HepG2 (cell line): ENCODE results near the gene MXD1. TPM values are rescaled to one million over a fixed set of nuclear protein-coding genes. Genes with fewer than 3 reads are reported as not detected.

ENCODE experiments used
- AHR ChIP-seq: IDR thresholded peaks from 2 replicates; pipeline ENCODE4 v1.6.1; 2018; ENCODE audit warnings: missing genetic modification reagents, missing compliant biosample characterization
- ARNT ChIP-seq: fragments of 450-650 bp; IDR thresholded peaks from 2 replicates; pipeline ENCODE4 v1.6.1; 2017
- DMAP1 ChIP-seq: IDR thresholded peaks from 2 replicates; pipeline ENCODE4 v1.6.1; 2016
- GABPB1 ChIP-seq: IDR thresholded peaks from 2 replicates; pipeline ENCODE4 v1.6.1; 2016; ENCODE audit warnings: mild to moderate bottlenecking, missing genetic modification reagents, moderate library complexity, missing compliant biosample characterization
- HNF1B ChIP-seq: sonication (generic); formaldehyde crosslinking; IDR thresholded peaks from 2 replicates; pipeline ENCODE4 v1.5.1; 2020; ENCODE audit warnings: mild to moderate bottlenecking, moderate library complexity, missing genetic modification reagents
- KDM2A ChIP-seq: sonication (generic); formaldehyde crosslinking; IDR thresholded peaks from 2 replicates; pipeline ENCODE4 v1.4.0; 2020; ENCODE audit warnings: low read depth, missing genetic modification reagents, borderline replicate concordance
- NCOR1 ChIP-seq: fragments of 200-600 bp; sonication (generic); IDR thresholded peaks from 2 replicates; pipeline ENCODE4 v1.7.0; 2017; ENCODE audit warnings: antibody characterized with exemption, low read length, borderline replicate concordance
- NFATC3 ChIP-seq: sonication (generic); formaldehyde crosslinking; IDR thresholded peaks from 2 replicates; pipeline ENCODE4 v1.5.1; 2020; ENCODE audit warnings: mild to moderate bottlenecking, missing genetic modification reagents
- NRL ChIP-seq: sonication (generic); formaldehyde crosslinking; IDR thresholded peaks from 2 replicates; pipeline ENCODE4 v1.5.0; 2020; ENCODE audit warnings: missing genetic modification reagents, mild to moderate bottlenecking, moderate library complexity, borderline replicate concordance
- RFXAP ChIP-seq: sonication (generic); formaldehyde crosslinking; IDR thresholded peaks from 2 replicates; pipeline ENCODE4 v1.4.0; 2020; ENCODE audit warnings: missing genetic modification reagents, borderline replicate concordance
- SPEN ChIP-seq: sonication (generic); formaldehyde crosslinking; IDR thresholded peaks from 2 replicates; pipeline ENCODE4 v1.5.1; 2020; ENCODE audit warnings: low read depth, mild to moderate bottlenecking, missing genetic modification reagents
- ZNF580 ChIP-seq: IDR thresholded peaks from 2 replicates; pipeline ENCODE4 v1.6.1; 2016; ENCODE audit warnings: low read depth, borderline replicate concordance
- ZNF678 ChIP-seq: sonication (generic); formaldehyde crosslinking; IDR thresholded peaks from 2 replicates; pipeline ENCODE4 v1.4.0; 2020; ENCODE audit warnings: mild to moderate bottlenecking, missing genetic modification reagents
- ZSCAN12 ChIP-seq: sonication (generic); formaldehyde crosslinking; IDR thresholded peaks from 2 replicates; pipeline ENCODE4 v1.9.0; 2021; ENCODE audit warnings: mild to moderate bottlenecking, missing genetic modification reagents
- polyA plus RNA-seq, 8 experiments: library from polyadenylated mRNA; depleted of rRNA in 3 of 8; stranded (reverse) in 7 of 8; unstranded in 1 of 8; fragments of >200 nt; fragmentation: Illumina TruSeq in 4 of 8; extraction: Trizol in 4 of 8; gene quantifications; 2 replicates each; pipeline versions ENCODE4 v1.2.1 to v1.2.3, GENCODE V29; 2011 to 2016; ENCODE audit warnings: low read depth in 4 of 8, missing spikeins in 1 of 8, mixed read lengths in 1 of 8; ENCODE audit not compliant: insufficient read depth in 1 of 8
- total RNA-seq, 5 experiments: library from RNA; depleted of rRNA; stranded (reverse); fragments of >200 nt; fragmentation: Illumina TruSeq; extraction: Trizol; gene quantifications; 2 replicates each; pipeline ENCODE4 v1.2.3, GENCODE V29; 2016; ENCODE audit warnings: low read depth in 1 of 5
- TF ChIP-seq, protein P1 (sequence below): sonication (generic); formaldehyde crosslinking; IDR thresholded peaks from 2 replicates; pipeline ENCODE4 v1.4.0; 2020; ENCODE audit warnings: missing genetic modification reagents
- TF ChIP-seq, protein P2 (sequence below): sonication (generic); formaldehyde crosslinking; conservative IDR thresholded peaks from 2 replicates; pipeline ENCODE4 v1.4.0; 2020; ENCODE audit warnings: mild to moderate bottlenecking, missing genetic modification reagents, moderate library complexity
- TF ChIP-seq, protein P3 (sequence below): sonication (generic); formaldehyde crosslinking; IDR thresholded peaks from 2 replicates; pipeline ENCODE4 v1.4.0; 2020; ENCODE audit warnings: missing genetic modification reagents

The MXD1 gene
- total and polyA plus RNA-seq, 2 of the 13 experiments (the other 11 are each of a cell fraction or from before 2014, with no cell fraction given), result 6.4 to 14.9 TPM

GRCh38 chr2:69914164-69914949, 552 bp upstream of the MXD1 start (continued):
- TF ChIP-seq NCOR1 (no peak; the same call in 1 of the 2 replicates), ARNT (no peak), GABPB1 (CRISPR knock-in tag) (peak; percentile 93), DMAP1 (CRISPR knock-in tag) (peak; percentile 99), NFATC3 (CRISPR knock-in tag) (peak; percentile 85), KDM2A (peak; percentile 98), ZNF580 (CRISPR knock-in tag) (peak; percentile 94; the same call in 1 of the 2 replicates), NRL (CRISPR knock-in tag) (peak; percentile 93), ZNF678 (CRISPR knock-in tag) (peak; percentile 99), AHR (CRISPR knock-in tag) (peak; percentile 91; the same call in 1 of the 2 replicates), RFXAP (CRISPR knock-in tag) (peak; percentile 100), SPEN (peak; percentile 89), HNF1B (CRISPR knock-in tag) (peak; percentile 91), ZSCAN12 (CRISPR knock-in tag) (0 out of 2 replicates have a peak, but pooled peaks have one; percentile 31)
- TF ChIP-seq, protein P1, sequence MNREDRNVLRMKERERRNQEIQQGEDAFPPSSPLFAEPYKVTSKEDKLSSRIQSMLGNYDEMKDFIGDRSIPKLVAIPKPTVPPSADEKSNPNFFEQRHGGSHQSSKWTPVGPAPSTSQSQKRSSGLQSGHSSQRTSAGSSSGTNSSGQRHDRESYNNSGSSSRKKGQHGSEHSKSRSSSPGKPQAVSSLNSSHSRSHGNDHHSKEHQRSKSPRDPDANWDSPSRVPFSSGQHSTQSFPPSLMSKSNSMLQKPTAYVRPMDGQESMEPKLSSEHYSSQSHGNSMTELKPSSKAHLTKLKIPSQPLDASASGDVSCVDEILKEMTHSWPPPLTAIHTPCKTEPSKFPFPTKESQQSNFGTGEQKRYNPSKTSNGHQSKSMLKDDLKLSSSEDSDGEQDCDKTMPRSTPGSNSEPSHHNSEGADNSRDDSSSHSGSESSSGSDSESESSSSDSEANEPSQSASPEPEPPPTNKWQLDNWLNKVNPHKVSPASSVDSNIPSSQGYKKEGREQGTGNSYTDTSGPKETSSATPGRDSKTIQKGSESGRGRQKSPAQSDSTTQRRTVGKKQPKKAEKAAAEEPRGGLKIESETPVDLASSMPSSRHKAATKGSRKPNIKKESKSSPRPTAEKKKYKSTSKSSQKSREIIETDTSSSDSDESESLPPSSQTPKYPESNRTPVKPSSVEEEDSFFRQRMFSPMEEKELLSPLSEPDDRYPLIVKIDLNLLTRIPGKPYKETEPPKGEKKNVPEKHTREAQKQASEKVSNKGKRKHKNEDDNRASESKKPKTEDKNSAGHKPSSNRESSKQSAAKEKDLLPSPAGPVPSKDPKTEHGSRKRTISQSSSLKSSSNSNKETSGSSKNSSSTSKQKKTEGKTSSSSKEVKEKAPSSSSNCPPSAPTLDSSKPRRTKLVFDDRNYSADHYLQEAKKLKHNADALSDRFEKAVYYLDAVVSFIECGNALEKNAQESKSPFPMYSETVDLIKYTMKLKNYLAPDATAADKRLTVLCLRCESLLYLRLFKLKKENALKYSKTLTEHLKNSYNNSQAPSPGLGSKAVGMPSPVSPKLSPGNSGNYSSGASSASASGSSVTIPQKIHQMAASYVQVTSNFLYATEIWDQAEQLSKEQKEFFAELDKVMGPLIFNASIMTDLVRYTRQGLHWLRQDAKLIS, result peak; percentile 86; the same call in 1 of the 2 replicates
- TF ChIP-seq, protein P2, sequence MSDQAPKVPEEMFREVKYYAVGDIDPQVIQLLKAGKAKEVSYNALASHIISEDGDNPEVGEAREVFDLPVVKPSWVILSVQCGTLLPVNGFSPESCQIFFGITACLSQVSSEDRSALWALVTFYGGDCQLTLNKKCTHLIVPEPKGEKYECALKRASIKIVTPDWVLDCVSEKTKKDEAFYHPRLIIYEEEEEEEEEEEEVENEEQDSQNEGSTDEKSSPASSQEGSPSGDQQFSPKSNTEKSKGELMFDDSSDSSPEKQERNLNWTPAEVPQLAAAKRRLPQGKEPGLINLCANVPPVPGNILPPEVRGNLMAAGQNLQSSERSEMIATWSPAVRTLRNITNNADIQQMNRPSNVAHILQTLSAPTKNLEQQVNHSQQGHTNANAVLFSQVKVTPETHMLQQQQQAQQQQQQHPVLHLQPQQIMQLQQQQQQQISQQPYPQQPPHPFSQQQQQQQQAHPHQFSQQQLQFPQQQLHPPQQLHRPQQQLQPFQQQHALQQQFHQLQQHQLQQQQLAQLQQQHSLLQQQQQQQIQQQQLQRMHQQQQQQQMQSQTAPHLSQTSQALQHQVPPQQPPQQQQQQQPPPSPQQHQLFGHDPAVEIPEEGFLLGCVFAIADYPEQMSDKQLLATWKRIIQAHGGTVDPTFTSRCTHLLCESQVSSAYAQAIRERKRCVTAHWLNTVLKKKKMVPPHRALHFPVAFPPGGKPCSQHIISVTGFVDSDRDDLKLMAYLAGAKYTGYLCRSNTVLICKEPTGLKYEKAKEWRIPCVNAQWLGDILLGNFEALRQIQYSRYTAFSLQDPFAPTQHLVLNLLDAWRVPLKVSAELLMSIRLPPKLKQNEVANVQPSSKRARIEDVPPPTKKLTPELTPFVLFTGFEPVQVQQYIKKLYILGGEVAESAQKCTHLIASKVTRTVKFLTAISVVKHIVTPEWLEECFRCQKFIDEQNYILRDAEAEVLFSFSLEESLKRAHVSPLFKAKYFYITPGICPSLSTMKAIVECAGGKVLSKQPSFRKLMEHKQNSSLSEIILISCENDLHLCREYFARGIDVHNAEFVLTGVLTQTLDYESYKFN (CRISPR knock-in tag), result peak; percentile 64
- TF ChIP-seq, protein P3, sequence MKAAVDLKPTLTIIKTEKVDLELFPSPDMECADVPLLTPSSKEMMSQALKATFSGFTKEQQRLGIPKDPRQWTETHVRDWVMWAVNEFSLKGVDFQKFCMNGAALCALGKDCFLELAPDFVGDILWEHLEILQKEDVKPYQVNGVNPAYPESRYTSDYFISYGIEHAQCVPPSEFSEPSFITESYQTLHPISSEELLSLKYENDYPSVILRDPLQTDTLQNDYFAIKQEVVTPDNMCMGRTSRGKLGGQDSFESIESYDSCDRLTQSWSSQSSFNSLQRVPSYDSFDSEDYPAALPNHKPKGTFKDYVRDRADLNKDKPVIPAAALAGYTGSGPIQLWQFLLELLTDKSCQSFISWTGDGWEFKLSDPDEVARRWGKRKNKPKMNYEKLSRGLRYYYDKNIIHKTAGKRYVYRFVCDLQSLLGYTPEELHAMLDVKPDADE (CRISPR knock-in tag), result no peak
